ENCODE results near the gene NGLY1. TPM values are rescaled to one million over a fixed set of nuclear protein-coding genes. Genes with fewer than 3 reads are reported as not detected.
A peak's percentile ranks its signal among the peaks of the same experiment; 100 is the strongest.

Gene NGLY1
- total RNA-seq, 2 experiments from 2014 or later = 88.1 to 142 TPM

DNA sequence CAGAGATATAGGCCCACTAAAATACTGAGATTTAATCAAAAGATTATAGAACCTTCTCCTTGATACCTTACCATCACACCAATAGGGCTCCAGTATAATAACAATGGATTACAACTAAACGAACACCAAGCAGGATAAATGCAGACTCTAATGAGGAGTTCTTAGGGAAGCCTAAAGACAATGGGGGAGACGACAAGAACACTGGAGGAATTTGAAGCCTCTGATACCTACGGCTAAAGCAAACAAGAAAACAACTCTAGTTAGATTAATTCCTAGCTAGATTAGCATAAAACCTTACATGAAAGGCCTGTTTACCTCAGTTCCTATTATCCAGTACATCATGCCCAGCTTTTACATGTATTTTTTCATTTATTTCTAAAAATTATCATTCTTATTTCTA is 35.1 kb downstream of the NGLY1 start:
- intact Hi-C loops (cut with micrococcal nuclease; ENCODE audit: unreplicated experiment) = no loop called here
- Histone ChIP-seq H3K27ac (ENCODE audit: low read depth, low read length, poor library complexity, severe bottlenecking) (no peak overlapping the region), H2AFZ (ENCODE audit: low read length) (no peak overlapping the region), H3K4me3 (ENCODE audit: low read depth, low read length, poor library complexity, severe bottlenecking) (no peak overlapping the region), H3K4me1 (ENCODE audit: insufficient read depth, low read length, poor library complexity, severe bottlenecking) (no peaks in the 10 kb centered on the region), H3K9me2 (ENCODE audit: insufficient read depth, low read length) (no peaks in the 10 kb centered on the region), H3K9me3 (ENCODE audit: low read length) (no peaks in the 10 kb centered on the region), H3K36me3 (ENCODE audit: insufficient read depth, low read length) (peaks cover 96% of the 10 kb centered on the region), H3K79me2 (ENCODE audit: insufficient read depth, low read depth, low read length) (peaks cover 16% of the 10 kb centered on the region; the same call in 1 of the 2 replicates), H4K20me1 (ENCODE audit: insufficient read depth, low read length) (no peaks in the 10 kb centered on the region), H3K4me2 (ENCODE audit: low read length) (no peak overlapping the region)
- DNase-seq (ENCODE audit: low spot score) = no peak
- ChIA-PET CTCF (ENCODE audit: unreplicated experiment) (no interaction called here), POLR2A (interaction anchor here (0.6 to 1.3 kb wide), 2 partner anchors 10 to 26 kb away, joined by 3 to 4 read pairs; no protein-coding TSS in a partner anchor)
- no peak for TF ChIP-seq EZH2phosphoT487 (IDR thresholded peaks at IDR 0.05; ENCODE audit: borderline replicate concordance, low read depth, low read length)
- TF ChIP-seq, protein P1, sequence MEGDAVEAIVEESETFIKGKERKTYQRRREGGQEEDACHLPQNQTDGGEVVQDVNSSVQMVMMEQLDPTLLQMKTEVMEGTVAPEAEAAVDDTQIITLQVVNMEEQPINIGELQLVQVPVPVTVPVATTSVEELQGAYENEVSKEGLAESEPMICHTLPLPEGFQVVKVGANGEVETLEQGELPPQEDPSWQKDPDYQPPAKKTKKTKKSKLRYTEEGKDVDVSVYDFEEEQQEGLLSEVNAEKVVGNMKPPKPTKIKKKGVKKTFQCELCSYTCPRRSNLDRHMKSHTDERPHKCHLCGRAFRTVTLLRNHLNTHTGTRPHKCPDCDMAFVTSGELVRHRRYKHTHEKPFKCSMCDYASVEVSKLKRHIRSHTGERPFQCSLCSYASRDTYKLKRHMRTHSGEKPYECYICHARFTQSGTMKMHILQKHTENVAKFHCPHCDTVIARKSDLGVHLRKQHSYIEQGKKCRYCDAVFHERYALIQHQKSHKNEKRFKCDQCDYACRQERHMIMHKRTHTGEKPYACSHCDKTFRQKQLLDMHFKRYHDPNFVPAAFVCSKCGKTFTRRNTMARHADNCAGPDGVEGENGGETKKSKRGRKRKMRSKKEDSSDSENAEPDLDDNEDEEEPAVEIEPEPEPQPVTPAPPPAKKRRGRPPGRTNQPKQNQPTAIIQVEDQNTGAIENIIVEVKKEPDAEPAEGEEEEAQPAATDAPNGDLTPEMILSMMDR (conservative IDR thresholded peaks at IDR 0.05; ENCODE audit: low read length) = no peak
- BruUV-seq (replicated peaks) = no TSS peak

DNA sequence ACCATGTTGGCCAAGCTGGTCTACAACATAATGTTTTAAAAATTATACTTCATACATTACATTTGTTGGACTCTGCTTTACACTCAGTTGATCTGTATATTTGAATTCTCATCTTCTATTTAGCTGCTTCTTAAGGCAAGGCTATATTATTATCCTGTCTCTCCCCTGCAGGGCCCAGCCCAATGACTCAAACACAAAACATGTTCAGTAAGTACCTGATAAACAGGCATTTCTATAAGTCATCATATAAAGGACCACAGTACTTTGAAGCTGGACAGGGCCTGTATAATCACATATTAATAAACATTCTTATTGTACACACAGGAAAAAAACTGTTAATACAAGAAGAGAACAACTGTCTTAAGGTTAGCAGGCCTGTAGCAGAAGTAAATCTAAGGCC is 36.2 kb downstream of the NGLY1 start:
- no peaks in the 10 kb centered on the region for H3K9me2 ChIP-seq (ENCODE audit: insufficient read depth, low read length)
- no peak overlapping the region for H3K4me3 ChIP-seq (ENCODE audit: low read depth, low read length, poor library complexity, severe bottlenecking)
- POLR2A ChIA-PET = interaction anchor here (1.2 to 1.3 kb wide), 2 partner anchors 27 to 31 kb away, joined by 3 to 4 read pairs; no protein-coding TSS in a partner anchor

GRCh38 chr3:25744470-25744869 is 38.8 kb downstream of the NGLY1 start:
- H3K4me1 ChIP-seq (ENCODE audit: insufficient read depth, low read length, poor library complexity, severe bottlenecking) = no peaks in the 10 kb centered on the region
- DNase-seq (ENCODE audit: low spot score) = no peak
- H3K36me3 ChIP-seq (ENCODE audit: insufficient read depth, low read length) = peaks cover 97% of the 10 kb centered on the region
- no peaks in the 10 kb centered on the region for H4K20me1 ChIP-seq (ENCODE audit: insufficient read depth, low read length)
- ChIA-PET CTCF (ENCODE audit: unreplicated experiment) (no interaction called here), POLR2A (interaction anchor here (0.7 kb wide), 1 partner anchor 31 kb away, joined by 3 read pairs; no protein-coding TSS in a partner anchor)
- no peaks in the 10 kb centered on the region for H3K9me3 ChIP-seq (ENCODE audit: low read length)
- TF ChIP-seq, protein P1 (conservative IDR thresholded peaks at IDR 0.05; ENCODE audit: low read length) = peak; percentile 40
- no peak for TF ChIP-seq EZH2phosphoT487 (IDR thresholded peaks at IDR 0.05; ENCODE audit: borderline replicate concordance, low read depth, low read length)
- no peak overlapping the region for H2AFZ ChIP-seq (ENCODE audit: low read length)
- BruUV-seq (replicated peaks) = no TSS peak
- H3K4me2 ChIP-seq (ENCODE audit: low read length) = no peak overlapping the region
- no peak overlapping the region for H3K4me3 ChIP-seq (ENCODE audit: low read depth, low read length, poor library complexity, severe bottlenecking)
- intact Hi-C loops (cut with micrococcal nuclease; ENCODE audit: unreplicated experiment) = no loop called here
- no peak overlapping the region for H3K27ac ChIP-seq (ENCODE audit: low read depth, low read length, poor library complexity, severe bottlenecking)
- H3K9me2 ChIP-seq (ENCODE audit: insufficient read depth, low read length) = no peaks in the 10 kb centered on the region
- H3K79me2 ChIP-seq (ENCODE audit: insufficient read depth, low read depth, low read length) = 0 out of 2 replicates have a peak, but pooled peaks cover 6% of the 10 kb centered on the region

More for the DNA sequence above, 36.2 kb downstream of the NGLY1 start:
- peaks cover 100% of the 10 kb centered on the region for H3K36me3 ChIP-seq (ENCODE audit: insufficient read depth, low read length)
- H3K4me1 ChIP-seq (ENCODE audit: insufficient read depth, low read length, poor library complexity, severe bottlenecking) = no peaks in the 10 kb centered on the region
- H3K9me3 ChIP-seq (ENCODE audit: low read length) = no peaks in the 10 kb centered on the region
- no peaks in the 10 kb centered on the region for H4K20me1 ChIP-seq (ENCODE audit: insufficient read depth, low read length)
- DNase-seq (ENCODE audit: low spot score) = no peak
- no TSS peak for BruUV-seq (replicated peaks)
- TF ChIP-seq, protein P1 (conservative IDR thresholded peaks at IDR 0.05; ENCODE audit: low read length) = no peak
- no peak for TF ChIP-seq EZH2phosphoT487 (IDR thresholded peaks at IDR 0.05; ENCODE audit: borderline replicate concordance, low read depth, low read length)
- peaks cover 15% of the 10 kb centered on the region; the same call in 1 of the 2 replicates for H3K79me2 ChIP-seq (ENCODE audit: insufficient read depth, low read depth, low read length)
- intact Hi-C loops (cut with micrococcal nuclease; ENCODE audit: unreplicated experiment) = no loop called here
- H2AFZ ChIP-seq (ENCODE audit: low read length) = no peak overlapping the region
- H3K4me2 ChIP-seq (ENCODE audit: low read length) = no peak overlapping the region
- CTCF ChIA-PET (ENCODE audit: unreplicated experiment) = no interaction called here
- H3K27ac ChIP-seq (ENCODE audit: low read depth, low read length, poor library complexity, severe bottlenecking) = no peak overlapping the region
